WI38 (cell line): ENCODE results near the gene SMARCAL1.
A peak's percentile ranks its signal among the peaks of the same experiment; 100 is the strongest.

Experiments
- H3K4me3 ChIP-seq: 2 replicates; pipeline ENCODE4 v1.5.1; 2011; ENCODE audit warnings: low read depth, mild to moderate bottlenecking, control low read depth, low read length
- CTCF ChIP-seq: IDR thresholded peaks from 2 replicates; pipeline ENCODE4 v1.5.1; 2012; ENCODE audit warnings: low read depth, mild to moderate bottlenecking, control low read depth, low read length

Gene SMARCAL1

GRCh38 chr2:216497382-216498069 lies 85.2 kb downstream of the SMARCAL1 start:
- peak overlapping the region; percentile 94 for H3K4me3 ChIP-seq
- no peak for TF ChIP-seq CTCF

DNA sequence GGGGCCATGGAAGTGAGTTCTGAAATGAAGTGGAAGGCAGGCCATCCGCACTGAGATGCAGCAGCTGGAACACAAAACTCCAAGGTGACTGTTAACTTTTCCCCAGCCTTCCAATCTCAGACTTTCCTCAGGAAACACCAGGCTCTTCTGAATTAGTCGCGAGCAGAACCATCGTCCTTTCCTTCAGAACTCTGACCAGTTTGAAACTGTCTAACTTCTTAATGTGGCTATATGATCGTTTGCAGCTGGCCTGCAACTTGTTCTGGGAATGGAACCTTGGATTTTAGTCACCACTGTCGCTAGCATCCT lies 85.7 kb downstream of the SMARCAL1 start:
- no peak for TF ChIP-seq CTCF
- peak overlapping the region; percentile 94 for H3K4me3 ChIP-seq

DNA sequence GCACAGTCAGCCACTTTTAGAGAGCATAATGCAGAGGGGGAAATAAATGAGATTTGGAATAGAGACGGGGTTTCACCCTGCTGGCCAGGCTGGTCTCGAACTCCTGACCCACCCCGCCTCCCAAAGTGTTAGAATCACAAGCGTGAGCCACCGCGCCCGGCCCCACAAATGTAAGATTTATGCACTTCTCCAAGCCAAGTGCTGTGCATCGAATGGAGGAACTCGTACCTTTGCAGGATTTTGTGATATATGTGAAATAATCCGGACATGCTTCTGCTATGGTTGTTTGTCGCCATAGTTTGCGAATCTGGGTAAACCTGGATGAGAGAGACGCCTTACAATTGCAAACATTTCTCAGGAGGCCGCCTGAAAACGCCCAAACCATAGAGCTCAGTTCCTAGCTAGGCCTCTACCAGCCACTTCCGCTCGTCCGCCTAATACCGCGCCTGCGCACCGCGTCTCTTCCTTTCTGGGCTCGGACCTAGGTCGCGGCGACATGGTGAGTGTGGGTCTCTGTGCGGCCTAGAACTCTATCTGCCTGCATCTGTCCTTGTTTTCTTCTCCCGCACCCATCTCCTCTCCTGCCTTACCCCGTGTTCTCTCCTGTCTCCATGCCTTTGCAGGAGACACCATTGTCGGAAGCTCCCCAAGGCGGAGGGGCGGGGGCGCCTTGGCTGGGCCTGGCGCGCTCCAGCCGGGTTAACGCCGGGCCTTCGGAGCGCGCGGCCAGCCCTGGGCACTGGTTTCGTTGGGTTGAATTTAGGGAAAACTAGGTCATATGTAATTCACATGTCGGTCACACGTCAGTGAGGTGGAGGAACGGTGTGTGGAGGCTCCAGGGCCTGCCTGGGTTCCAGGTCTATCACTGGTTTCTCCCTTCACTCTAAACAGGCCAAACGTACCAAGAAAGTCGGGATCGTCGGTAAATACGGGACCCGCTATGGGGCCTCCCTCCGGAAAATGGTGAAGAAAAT lies 86.4 kb downstream of the SMARCAL1 start, which contains the start of gene RPL37A:
RPL37A (plus strand) TSS at position 466 of the 974 bp plus-strand sequence; CDS start at position 497, 31 bp downstream.
- TF ChIP-seq CTCF = no peak

DNA sequence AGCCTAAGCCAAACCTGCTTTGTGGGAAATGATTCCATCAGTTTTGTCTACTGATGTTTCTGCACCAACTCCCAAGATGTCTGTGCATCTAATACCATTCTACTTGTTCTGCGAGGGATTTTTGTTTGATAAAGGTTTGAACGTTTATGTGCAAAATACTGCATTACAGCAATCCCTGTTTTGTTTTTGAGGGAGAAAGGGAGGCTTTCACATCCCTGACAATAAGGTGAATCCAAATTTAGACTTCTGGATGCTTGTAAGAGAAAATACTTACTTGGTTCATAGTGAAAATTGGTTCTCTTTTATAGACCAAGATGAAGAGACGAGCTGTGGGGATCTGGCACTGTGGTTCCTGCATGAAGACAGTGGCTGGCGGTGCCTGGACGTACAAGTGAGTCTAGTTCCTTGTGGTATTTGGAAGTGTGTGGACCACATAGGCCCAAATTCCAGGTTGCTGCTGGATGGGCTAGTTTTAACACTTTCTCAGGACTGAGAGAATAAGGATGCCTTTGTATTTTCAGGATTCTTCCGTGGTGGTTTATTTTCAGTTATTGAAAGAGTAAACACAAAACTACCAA lies 87.4 kb downstream of the SMARCAL1 start:
- TF ChIP-seq CTCF = no peak
- peak overlapping the region; percentile 94 for H3K4me3 ChIP-seq

More for the DNA sequence above, 86.4 kb downstream of the SMARCAL1 start, which contains the start of gene RPL37A:
- H3K4me3 ChIP-seq = peak within 1 kb of the TSS; percentile 94

- TF ChIP-seq CTCF = no peak
- peak overlapping the region; percentile 94 for H3K4me3 ChIP-seq
Measured at GRCh38 chr2:216500572-216500971, 88.3 kb downstream of the SMARCAL1 start.

DNA sequence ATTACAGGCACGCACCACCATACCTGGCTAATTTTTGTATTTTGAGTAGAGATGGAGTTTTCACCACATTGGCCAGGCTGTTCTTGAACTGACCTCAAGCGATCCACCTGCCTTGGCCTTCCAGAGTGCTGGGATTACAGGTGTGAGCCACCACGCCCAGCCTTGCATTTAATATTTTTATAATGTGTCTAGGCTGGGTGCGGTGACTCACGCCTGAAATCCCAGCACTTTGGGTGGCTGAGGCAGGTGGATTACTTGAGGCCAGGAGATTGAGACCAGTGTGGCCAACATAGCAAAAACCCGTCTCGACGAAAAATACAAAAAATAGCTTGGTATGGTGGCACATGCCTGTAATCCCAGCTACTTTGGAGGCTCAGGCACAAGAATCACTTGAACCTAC lies 89.6 kb downstream of the SMARCAL1 start:
- H3K4me3 ChIP-seq = no peak overlapping the region
- no peak for TF ChIP-seq CTCF
